Forelimb muscle (tissue), 1 donor: ENCODE measurements around the gene LFNG. TPM values are rescaled to one million over a fixed set of nuclear protein-coding genes. Genes with fewer than 3 reads are reported as not detected.

Experiments used
- DNase-seq: peaks from one replicate; pipeline ENCODE4 v3.0.0-alpha.2; 2013; ENCODE audit warnings: low read depth
- polyA plus RNA-seq: library from polyadenylated mRNA; unstranded; fragments of 120-200 nt; gene quantifications from one replicate; pipeline ENCODE4 v1.2.1, GENCODE V29; 2013; ENCODE audit not compliant: insufficient read length

LFNG gene
- polyA plus RNA-seq, 1 donor: 19.7 TPM

DNA sequence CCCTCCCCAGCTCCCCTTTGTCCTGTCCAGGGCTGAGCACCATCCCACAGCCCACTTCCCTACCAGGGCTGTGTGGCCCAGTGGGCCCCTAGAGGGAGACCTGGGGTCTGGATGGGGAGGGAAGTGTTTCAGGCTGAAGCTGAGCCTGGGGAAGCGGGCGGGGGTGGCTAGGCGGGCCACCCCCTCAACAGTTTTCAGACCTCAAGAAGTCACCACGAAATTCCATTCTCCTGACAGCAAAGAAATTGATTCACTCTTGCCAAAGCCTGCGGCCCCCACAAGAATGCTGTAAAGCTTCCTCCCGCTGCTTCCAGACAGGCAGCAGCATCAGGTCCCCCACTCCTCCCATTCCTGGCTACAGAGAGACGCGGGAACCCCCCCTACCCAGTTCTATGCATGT, 2.5 kb upstream of the LFNG start:
- DNase-seq: no peak

- no peak for DNase-seq
Measured at GRCh38 chr7:2517678-2518507, 1.7 kb upstream of the LFNG start.

DNA sequence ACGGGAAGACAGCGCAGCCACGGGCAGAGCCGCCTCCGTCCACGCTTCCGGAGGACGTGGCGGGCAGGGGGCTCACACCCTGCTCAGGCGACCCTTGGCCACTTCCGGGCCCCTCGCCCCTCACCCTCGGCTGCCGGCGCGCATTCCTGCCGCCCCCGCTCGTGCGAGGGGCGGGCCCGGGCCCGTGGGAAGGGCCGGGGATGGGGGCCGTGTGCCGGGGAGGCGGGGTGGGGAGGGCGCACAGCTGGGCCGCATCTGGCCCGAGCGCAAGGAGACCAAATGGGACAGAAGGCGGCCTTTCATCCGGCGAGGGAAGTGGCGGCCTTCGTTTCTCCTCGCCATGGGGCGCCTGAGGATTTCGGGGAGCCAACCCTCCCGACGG, 846 bp upstream of the LFNG start:
- DNase-seq: no peak

- DNase-seq: no peak
Measured at GRCh38 chr7:2520131-2520760, 672 bp downstream of the LFNG start.

DNA sequence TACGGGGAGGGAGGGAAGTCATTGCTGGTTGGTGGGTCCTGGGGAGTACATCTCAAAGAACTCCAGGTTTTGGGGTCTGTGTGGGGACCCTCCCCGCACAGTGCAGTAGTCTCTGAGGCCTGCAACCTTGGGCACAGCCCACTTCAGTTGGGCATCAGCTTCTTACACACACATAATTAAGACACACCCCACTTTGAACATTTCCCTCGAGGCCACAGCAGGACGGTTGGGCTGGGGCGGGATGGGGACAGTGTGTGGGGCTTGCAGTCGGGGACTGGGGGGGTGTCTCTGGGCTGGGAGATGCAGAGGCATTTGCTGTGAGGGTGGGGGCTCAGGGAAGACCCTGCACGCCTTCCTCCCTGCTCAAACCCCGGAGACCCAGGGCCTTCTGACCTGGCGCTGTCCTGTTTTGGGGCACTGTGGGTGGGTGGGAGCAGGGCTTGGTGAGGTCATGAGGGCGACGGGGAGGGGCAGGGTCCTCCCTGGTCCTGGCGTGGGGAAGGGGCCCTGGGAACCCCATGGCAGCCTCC, 1.3 kb downstream of the LFNG start:
- DNase-seq: no peak

DNA sequence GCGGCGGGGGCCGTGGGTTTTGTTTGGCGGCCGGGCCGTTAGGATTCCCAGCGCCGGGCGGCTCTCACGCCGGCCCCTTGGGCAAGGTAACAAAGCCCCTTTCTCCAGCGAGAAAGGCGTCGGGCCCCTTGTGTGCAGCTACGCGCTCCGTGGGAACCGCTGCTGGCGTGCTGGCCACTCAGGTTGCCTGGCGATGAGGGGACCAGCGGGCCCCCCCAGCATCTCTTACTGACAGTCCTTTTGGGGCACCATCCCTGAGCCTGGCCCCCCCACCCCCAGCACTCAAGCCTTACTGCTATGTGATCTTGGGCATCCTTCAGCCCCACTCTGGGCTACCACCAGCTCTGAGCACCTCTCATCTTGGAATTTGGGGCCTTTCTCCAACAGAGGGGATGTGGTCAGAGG, 1.8 kb downstream of the LFNG start:
- DNase-seq: no peak

DNA sequence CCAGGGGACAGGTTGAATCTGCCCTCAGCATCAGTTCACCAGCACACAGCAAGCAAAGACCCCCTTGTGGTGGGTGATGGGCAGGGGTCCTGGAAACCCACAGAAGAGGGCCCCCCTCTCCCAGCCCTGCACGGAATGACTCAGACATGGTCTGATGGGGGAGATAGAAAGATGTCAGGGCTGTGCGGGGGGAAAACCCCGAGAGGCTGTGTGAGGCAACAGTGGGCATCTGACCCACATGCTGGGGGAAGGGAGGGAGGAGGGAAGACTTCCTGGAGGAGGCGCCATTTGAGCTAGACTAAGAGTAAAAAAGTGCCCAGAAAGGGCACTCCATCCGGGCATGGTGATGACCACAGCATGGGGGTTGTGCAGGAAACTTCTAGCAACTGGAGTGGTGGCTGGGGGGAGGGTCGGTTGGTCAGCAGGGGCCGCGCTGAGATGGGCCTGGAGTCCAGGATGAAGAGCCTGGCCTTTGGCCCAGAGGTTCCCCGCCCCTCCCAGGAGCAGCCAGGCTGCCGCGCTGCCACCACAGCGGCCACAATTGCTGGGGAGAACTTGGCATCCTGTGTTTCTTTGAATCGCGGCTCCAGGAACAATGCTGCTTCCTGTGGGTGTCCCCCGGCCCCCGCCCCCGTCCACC, 2.5 kb downstream of the LFNG start:
- DNase-seq: no peak

GRCh38 chr7:2522780-2523433, 3.3 kb downstream of the LFNG start:
- DNase-seq: no peak

DNA sequence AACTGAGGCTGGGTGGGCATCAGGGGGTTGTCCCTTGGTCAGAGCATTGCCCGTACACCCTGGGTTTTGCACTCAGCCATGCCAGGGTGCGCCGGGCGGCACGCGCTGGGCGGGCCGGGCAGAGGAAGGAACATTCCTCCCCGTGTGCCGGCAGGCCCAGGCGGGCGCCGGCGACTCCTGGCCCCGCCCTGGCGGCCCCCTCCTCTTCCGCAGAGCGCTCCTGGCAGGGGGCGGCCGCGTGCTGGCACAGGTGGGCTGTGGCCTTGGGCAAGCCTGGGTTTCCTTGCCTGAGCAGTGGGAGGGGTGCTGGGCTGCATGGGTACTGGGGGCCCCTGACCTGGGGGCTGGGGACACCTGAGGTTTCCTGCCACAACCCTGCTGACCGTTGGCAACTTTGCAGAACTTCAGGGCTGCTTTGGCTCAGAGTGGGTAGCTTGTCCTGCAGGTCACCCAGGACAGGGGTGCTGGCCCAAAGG, 3.9 kb downstream of the LFNG start:
- no peak for DNase-seq

GRCh38 chr7:2523941-2524807, 4.6 kb downstream of the LFNG start:
- DNase-seq: no peak

DNA sequence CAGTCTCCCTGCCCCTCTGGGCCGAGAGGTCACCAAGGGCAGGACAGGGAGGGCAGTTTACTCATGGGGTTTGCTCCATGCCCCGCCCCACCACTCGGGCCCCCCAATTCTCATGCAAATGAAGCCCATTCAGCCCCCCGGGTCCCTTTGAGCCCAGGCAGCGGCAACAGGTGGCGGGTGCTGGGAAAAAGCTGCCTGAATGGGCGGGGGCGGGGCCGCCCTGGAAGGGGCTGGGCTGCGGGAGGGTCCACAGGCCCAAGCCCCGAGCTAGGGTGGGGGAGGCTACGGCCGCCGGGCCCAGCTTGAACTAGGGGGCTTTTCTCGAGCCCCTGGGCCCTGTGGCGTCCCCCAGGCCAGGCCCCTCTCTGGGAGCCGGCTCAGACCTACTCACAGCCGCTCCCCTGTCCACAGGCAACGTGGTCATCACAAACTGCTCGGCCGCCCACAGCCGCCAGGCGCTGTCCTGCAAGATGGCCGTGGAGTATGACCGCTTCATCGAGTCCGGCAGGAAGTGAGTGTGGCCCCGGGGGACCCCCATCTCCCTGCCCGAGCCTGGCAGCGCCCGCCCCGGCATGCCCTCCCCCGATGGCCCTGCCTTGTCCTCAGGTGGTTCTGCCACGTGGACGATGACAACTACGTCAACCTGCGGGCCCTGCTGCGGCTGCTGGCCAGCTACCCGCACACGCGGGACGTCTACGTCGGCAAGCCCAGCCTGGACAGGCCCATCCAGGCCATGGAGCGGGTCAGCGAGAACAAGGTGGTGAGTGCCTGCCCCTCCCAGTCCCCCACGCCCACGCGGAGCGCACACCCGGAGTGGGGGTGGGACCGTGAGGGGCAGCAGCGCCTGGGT, 5.5 kb downstream of the LFNG start:
- DNase-seq: no peak

DNA sequence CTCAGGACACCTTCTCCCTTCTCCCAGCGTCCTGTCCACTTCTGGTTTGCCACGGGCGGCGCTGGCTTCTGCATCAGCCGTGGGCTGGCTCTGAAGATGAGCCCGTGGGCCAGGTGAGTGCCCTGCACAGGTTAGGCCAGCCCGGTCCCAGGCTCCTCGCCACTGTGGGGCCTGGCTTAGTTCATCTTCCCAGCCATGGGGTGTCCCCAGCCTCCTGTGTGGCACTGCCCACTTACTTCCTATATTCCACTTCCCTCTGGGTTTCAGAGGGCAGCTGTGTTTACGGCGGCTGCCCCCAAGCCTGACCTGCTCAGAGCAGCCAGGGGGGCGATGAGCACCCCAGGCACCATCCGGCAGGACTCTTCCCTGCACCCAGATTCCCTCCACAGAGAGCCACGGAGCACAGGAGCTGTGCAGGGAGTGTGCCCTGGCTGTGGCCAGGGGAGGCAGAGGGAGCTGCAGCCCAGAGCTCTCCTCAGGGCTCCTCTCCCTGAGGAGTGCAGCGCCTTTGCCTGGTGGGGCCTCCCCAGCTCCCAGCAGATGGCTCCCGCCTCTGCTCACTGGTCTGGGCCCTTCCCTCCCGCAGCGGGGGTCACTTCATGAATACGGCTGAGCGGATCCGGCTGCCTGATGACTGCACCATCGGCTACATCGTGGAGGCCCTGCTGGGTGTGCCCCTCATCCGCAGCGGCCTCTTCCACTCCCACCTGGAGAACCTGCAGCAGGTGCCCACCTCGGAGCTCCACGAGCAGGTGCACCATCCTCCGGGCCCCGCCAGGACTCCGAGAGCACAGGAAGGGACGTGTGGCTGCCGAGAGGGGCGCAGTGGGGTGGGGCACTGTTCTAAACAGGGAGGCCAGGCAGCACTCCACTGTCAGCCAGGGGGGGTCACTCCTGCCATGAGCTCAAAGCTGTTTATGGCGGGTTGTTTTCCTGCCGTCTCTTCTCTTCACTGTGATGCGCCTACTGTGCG, 6.4 kb downstream of the LFNG start:
- DNase-seq: no peak

GRCh38 chr7:2526659-2527504, 7.3 kb downstream of the LFNG start:
- DNase-seq: no peak

DNA sequence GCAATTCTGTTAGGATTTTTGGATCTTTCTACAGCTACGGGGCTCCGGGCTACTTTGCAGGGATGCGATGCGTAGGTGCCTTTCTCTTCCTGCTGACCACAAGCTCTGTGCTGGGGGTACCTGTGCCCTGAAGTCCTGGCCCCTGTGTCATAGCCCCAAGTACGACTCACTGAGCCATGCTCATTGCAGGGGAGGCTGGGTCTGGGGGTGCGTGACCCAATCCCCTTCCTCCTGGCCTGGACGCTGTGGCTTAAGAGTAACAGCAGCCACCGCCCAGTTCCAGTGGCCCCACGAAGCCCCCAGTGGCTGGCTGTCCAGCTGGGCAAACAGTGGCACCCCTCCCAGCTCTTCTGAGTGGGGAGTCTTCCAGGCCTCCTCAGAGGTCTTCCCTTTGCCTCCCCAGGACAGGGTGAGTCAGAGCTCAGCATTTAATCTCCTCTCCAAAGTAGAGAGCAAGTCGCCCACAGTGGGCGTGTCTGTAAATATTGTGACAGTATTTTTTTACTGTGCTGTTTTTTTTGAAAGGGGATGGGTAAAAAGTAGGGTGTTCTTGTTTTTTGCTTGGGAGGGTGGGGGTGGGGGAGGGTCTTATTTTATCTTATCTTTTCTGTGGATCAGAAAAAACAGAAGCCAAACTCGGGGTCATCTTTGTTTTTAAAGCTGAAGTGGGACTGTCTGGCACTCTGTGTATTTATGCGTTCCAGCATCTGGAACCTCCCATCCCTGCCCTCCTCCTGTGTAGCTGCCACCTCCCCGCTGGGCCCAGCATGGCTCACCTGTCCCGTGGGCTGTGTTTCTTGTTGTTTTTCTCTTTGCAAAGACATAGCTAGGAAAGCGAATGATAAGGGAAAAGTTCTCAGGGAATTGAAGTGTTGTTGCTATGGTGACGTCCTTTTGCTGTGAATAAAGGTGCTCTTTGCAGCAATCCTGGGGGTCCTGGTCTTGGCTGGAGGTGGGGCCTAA, 8.2 kb downstream of the LFNG start:
- DNase-seq: no peak

DNA sequence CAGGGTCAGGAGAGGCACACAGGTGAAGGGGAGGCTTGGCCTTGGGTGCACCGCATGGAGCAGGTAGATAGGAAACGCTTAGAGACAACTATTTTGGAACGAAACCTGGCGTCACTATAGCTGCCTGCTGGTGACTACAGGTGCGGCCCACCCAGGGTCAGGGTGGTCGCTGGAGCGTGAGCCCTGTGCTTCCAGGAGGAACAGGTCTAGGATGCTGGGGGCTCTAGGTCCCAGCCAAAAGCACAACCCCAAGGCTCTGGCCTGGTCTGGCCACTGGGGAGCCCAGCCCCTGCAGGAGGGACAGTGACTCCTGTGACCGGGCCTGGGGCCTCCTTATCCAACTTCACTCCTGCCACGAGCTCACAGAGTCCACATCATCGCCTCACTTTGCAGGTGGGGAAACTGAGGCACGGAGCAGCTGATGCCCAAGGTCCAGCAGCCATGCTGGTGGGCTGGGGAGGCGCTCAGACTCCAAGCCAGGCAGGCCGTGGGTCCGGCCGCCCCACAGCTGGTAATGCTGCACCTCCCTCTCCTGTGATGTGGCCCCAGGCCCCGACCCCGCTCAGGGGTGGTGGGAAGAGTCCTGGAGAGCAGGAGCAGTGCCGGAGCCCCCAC, 9.0 kb downstream of the LFNG start:
- no peak for DNase-seq
